ENCODE results near the gene SLC6A6. TPM values are rescaled to one million over a fixed set of nuclear protein-coding genes. Genes with fewer than 3 reads are reported as not detected.

SLC6A6 gene
- total RNA-seq, 2 donors from 2014 or later, result 4.9 to 5.7 TPM

- 82 to 90% methylated on average over 6 to 8 of the region's 9 CpGs for WGBS, 2 donors
- no peaks in the 10 kb centered on the region for H3K9me3 ChIP-seq
- intact Hi-C loops (cut with DNase I), result no loop called here
- DNase-seq, result no peak
- H3K4me1 ChIP-seq, result no peaks in the 10 kb centered on the region
- H3K4me3 ChIP-seq, result no peak overlapping the region
- H3K27me3 ChIP-seq, result no peaks in the 10 kb centered on the region
- no peak for ATAC-seq
- H3K27ac ChIP-seq, result no peak overlapping the region
- TF ChIP-seq POLR2A (IDR thresholded peaks at IDR 0.05) (no peak), CTCF (IDR thresholded peaks at IDR 0.05) (no peak)
- no peaks in the 10 kb centered on the region for H3K36me3 ChIP-seq (replicated peaks in 1 of 2; ENCODE audit: insufficient read depth in 1 of 2, low read depth in 2 of 2)
These were observed 93.9 kb downstream of the SLC6A6 start for GRCh38 chr3:14496351-14496750.

GRCh38 chr3:14497321-14497720 is 94.9 kb downstream of the SLC6A6 start:
- ATAC-seq, result no peak
- intact Hi-C loops (cut with DNase I), result no loop called here
- H3K36me3 ChIP-seq (replicated peaks in 1 of 2; ENCODE audit: insufficient read depth in 1 of 2, low read depth in 2 of 2), result no peaks in the 10 kb centered on the region
- 57 to 62% methylated on average over 10 of the region's 10 CpGs for WGBS, 2 donors
- H3K27me3 ChIP-seq, result no peaks in the 10 kb centered on the region
- DNase-seq, result no peak
- H3K9me3 ChIP-seq, result no peaks in the 10 kb centered on the region
- TF ChIP-seq POLR2A (IDR thresholded peaks at IDR 0.05), result no peak
- TF ChIP-seq CTCF (IDR thresholded peaks at IDR 0.05), result no peak
- H3K27ac ChIP-seq, result no peak overlapping the region
- H3K4me1 ChIP-seq, result no peaks in the 10 kb centered on the region
- no peak overlapping the region for H3K4me3 ChIP-seq

GRCh38 chr3:14502472-14502871 is 100.1 kb downstream of the SLC6A6 start:
- TF ChIP-seq CTCF (IDR thresholded peaks at IDR 0.05), result no peak
- no peak for TF ChIP-seq POLR2A (IDR thresholded peaks at IDR 0.05)
- Histone ChIP-seq H3K4me3 (no peak overlapping the region), H3K9me3 (no peaks in the 10 kb centered on the region), H3K27me3 (no peaks in the 10 kb centered on the region), H3K4me1 (no peaks in the 10 kb centered on the region), H3K27ac (no peak overlapping the region), H3K36me3 (replicated peaks in 1 of 2; ENCODE audit: insufficient read depth in 1 of 2, low read depth in 2 of 2) (no peaks in the 10 kb centered on the region)
- ATAC-seq, result no peak
- DNase-seq, result no peak
- intact Hi-C loops (cut with DNase I), result no loop called here

DNA sequence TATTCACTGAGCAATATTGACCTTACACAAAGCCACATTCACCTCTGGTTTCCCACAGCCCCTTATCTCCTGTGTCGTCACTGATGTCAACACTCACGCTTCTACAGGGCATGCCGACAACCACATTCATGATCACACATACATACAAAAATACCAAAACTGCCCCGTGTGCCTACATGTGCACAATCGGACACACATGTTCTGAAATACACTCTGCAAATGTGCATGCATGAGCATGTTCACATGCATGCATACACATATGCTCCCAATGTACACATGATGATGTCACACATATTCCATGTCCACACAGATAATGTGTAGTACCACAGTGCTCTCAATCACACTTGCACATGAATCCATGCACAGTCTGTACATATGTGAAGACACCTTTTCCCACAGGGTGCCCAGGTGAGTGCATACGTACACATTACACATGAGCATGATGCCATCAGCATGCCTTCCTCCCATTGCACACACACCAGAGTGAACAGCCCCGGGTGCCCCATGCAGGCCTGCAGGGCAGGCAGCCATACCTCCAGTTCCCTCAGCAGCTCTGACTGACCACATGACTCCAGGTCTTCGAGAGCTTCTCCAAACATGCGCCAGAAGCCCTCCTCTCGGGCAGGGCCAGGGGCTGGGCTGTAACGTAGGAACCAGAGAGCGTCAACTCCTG is 100.8 kb downstream of the SLC6A6 start:
- WGBS, 2 donors, result 82 to 85% methylated on average over 10 to 12 of the region's 12 CpGs
- no peak overlapping the region for H3K27ac ChIP-seq
- intact Hi-C loops (cut with DNase I), result no loop called here
- ATAC-seq (no peak), DNase-seq (no peak)
- no peaks in the 10 kb centered on the region for H3K27me3 ChIP-seq
- H3K4me3 ChIP-seq, result no peak overlapping the region
- no peaks in the 10 kb centered on the region for H3K4me1 ChIP-seq
- H3K36me3 ChIP-seq (replicated peaks in 1 of 2; ENCODE audit: insufficient read depth in 1 of 2, low read depth in 2 of 2), result no peaks in the 10 kb centered on the region
- no peaks in the 10 kb centered on the region for H3K9me3 ChIP-seq
- no peak for TF ChIP-seq POLR2A (IDR thresholded peaks at IDR 0.05)
- TF ChIP-seq CTCF (IDR thresholded peaks at IDR 0.05), result no peak

GRCh38 chr3:14503706-14504065 is 101.3 kb downstream of the SLC6A6 start:
- H3K4me3 ChIP-seq, result no peak overlapping the region
- no peaks in the 10 kb centered on the region for H3K4me1 ChIP-seq
- H3K9me3 ChIP-seq, result no peaks in the 10 kb centered on the region
- intact Hi-C loops (cut with DNase I), result no loop called here
- 71 to 80% methylated on average over 16 to 20 of the region's 20 CpGs for WGBS, 2 donors
- H3K36me3 ChIP-seq (replicated peaks in 1 of 2; ENCODE audit: insufficient read depth in 1 of 2, low read depth in 2 of 2), result no peaks in the 10 kb centered on the region
- ATAC-seq (no peak), DNase-seq (no peak)
- no peaks in the 10 kb centered on the region for H3K27me3 ChIP-seq
- H3K27ac ChIP-seq, result no peak overlapping the region
- TF ChIP-seq CTCF (IDR thresholded peaks at IDR 0.05) (no peak), POLR2A (IDR thresholded peaks at IDR 0.05) (no peak)

Data from body of pancreas (tissue), 4 donors.